ENCODE results near the gene MPZL3.

The MPZL3 gene

DNA sequence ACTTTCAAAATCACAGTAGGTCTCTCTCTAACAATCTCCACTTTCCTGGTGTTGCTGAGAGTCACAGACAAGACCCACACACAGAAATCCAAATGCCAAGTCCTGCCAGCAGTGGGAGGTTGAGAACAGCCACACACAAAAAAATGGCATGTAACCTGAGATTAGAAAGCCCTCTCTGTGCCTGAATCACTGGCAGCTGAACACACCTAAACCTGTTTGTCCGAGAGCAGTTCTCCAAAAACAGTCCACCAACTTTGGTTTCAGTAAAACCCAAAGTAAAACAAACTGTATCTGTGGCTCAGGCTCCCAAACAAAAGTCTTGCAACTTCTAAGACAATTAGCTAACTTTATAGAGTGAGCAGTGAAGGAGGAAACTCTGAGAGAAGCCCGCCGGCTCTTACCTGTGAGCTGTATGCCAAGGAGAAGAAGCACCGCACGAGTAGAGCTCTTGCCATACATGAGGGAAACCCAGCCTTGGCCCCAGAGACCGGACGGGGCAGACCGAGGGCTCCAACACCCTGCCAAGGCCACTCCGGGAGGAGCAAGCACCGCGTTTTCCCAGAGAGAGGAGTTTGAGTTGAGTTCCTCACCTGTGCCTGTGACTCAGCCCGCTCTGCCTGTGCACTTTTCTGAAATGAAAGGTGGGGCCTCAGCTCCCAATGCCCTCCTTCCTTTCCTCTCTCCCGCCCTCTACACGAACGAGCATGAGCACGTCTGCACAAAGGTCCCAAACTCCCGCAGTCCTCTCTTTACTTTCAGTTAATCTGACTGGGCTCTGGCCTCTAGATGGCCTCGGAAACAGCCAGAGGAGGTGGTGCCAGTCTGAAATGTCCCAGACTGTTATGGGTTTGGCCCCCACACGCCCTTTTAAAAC is 11.8 kb upstream of the MPZL3 start, which contains the start of gene MPZL2:
MPZL2 (minus strand) TSS at position 603 of the 874 bp plus-strand sequence; CDS start at position 459, 144 bp downstream.
- Histone ChIP-seq H3K9me3 (ENCODE audit: control insufficient read depth, low read length) (no peaks in the 10 kb centered on the region), H3K9ac (ENCODE audit: low read length) (peak within 1 kb of the TSS; percentile 67), H3K4me1 (ENCODE audit: control insufficient read depth, insufficient read depth, low read length) (peaks cover 36% of the 10 kb centered on the region), H3K27me3 (ENCODE audit: control insufficient read depth, insufficient read depth, low read length) (no peaks in the 10 kb centered on the region), H3K36me3 (ENCODE audit: control insufficient read depth, insufficient read depth, low read length) (no peaks in the 10 kb centered on the region), H3K4me3 (ENCODE audit: low read length) (peak within 1 kb of the TSS; percentile 66)

DNA sequence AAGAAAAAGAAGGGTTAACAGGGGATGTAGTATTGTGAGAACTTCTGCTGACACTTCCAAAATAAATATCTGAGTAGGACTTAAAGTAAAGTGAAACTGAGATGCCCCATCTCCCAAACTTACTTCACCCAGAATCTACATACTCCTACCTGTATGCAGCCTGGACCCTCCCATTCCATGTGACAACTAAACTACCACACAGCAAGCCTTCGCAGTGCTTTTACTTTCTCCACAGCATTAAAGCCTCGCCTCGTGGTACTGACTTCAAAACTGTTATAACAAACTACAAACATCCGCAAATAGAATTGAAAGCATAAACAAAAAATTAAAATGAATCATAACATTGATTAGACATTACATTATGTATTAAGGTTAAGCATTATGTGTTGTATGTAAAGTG is 10.9 kb upstream of the MPZL3 start:
- no peaks in the 10 kb centered on the region for H3K9me3 ChIP-seq (ENCODE audit: control insufficient read depth, low read length)
- H3K4me3 ChIP-seq (ENCODE audit: low read length) = peak overlapping the region; percentile 66
- no peaks in the 10 kb centered on the region for H3K27me3 ChIP-seq (ENCODE audit: control insufficient read depth, insufficient read depth, low read length)
- no peaks in the 10 kb centered on the region for H3K36me3 ChIP-seq (ENCODE audit: control insufficient read depth, insufficient read depth, low read length)
- H3K9ac ChIP-seq (ENCODE audit: low read length) = peak overlapping the region; percentile 67
- H3K4me1 ChIP-seq (ENCODE audit: control insufficient read depth, insufficient read depth, low read length) = peaks cover 36% of the 10 kb centered on the region

DNA sequence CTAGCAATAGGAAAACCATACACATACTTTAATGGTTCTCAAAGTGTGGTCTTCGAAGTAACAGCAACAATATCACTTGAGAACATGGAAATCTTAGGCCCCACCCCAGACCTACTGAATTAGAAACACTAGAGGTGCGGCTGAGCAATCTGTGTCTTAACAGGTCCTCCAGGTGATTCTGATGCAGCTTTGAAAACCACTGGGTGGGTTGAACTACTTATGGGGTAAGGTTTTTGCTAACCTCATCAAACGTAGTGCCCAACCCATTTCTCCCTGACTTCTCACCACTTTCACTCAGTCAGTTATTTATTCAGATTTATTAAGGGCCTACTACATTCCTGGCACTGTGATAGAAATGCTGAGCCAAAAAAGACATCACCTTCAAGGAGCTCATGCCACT is 8.2 kb upstream of the MPZL3 start:
- no peaks in the 10 kb centered on the region for H3K27me3 ChIP-seq (ENCODE audit: control insufficient read depth, insufficient read depth, low read length)
- H3K4me1 ChIP-seq (ENCODE audit: control insufficient read depth, insufficient read depth, low read length) = peaks cover 23% of the 10 kb centered on the region
- no peaks in the 10 kb centered on the region for H3K9me3 ChIP-seq (ENCODE audit: control insufficient read depth, low read length)
- H3K36me3 ChIP-seq (ENCODE audit: control insufficient read depth, insufficient read depth, low read length) = no peaks in the 10 kb centered on the region
- H3K4me3 ChIP-seq (ENCODE audit: low read length) = no peak overlapping the region
- H3K9ac ChIP-seq (ENCODE audit: low read length) = no peak overlapping the region

- Histone ChIP-seq H3K4me3 (ENCODE audit: low read length) (no peak overlapping the region), H3K36me3 (ENCODE audit: control insufficient read depth, insufficient read depth, low read length) (no peaks in the 10 kb centered on the region), H3K9me3 (ENCODE audit: control insufficient read depth, low read length) (no peaks in the 10 kb centered on the region), H3K27me3 (ENCODE audit: control insufficient read depth, insufficient read depth, low read length) (no peaks in the 10 kb centered on the region), H3K4me1 (ENCODE audit: control insufficient read depth, insufficient read depth, low read length) (peaks cover 15% of the 10 kb centered on the region), H3K9ac (ENCODE audit: low read length) (no peak overlapping the region)
Observed at GRCh38 chr11:118259138-118259537, 7.0 kb upstream of the MPZL3 start.

DNA sequence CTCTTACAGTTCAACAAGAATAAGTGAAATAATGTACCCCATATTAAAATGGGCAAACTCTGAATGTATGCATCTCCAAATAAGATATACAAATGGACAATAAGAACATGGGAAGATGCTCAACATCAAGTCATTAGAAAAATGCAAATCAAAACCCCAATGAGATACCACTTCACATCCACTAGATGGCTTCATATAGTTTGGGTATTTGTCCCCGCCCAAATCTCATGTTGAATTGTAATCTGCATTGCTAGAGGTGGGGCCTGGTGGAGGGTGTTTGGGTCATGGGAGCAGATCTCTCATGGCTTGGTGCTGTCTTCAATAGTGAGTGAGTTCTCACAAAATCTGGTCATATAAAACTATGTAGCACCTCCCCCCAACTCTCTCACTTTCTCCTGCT is 6.2 kb upstream of the MPZL3 start:
- H3K4me3 ChIP-seq (ENCODE audit: low read length) = no peak overlapping the region
- H3K36me3 ChIP-seq (ENCODE audit: control insufficient read depth, insufficient read depth, low read length) = no peaks in the 10 kb centered on the region
- H3K4me1 ChIP-seq (ENCODE audit: control insufficient read depth, insufficient read depth, low read length) = peaks cover 15% of the 10 kb centered on the region

DNA sequence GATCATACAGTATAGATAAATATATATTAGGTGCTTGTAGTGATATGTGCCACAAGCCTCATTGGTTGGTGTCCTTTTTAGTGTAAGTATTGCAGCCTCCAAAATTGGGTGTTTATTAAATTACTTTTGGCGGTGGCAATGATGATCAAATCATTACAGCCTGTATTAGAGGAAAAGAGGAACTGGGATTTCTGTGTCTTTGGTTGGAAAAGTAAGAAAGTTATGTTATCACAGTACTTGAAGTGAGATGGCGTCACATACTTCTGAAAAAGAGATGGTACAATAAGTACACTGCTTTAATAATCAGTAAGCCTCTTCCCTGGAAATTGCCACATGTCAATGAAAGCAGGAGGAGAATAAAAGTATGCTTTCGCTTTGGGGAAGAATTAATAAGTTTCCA is 523 bp upstream of the MPZL3 start:
- Histone ChIP-seq H3K27me3 (ENCODE audit: control insufficient read depth, insufficient read depth, low read length) (no peaks in the 10 kb centered on the region), H3K36me3 (ENCODE audit: control insufficient read depth, insufficient read depth, low read length) (no peaks in the 10 kb centered on the region), H3K4me3 (ENCODE audit: low read length) (no peak overlapping the region), H3K9me3 (ENCODE audit: control insufficient read depth, low read length) (no peaks in the 10 kb centered on the region), H3K4me1 (ENCODE audit: control insufficient read depth, insufficient read depth, low read length) (peaks cover 5% of the 10 kb centered on the region), H3K9ac (ENCODE audit: low read length) (no peak overlapping the region)

More for the DNA sequence above, 6.2 kb upstream of the MPZL3 start:
- no peak overlapping the region for H3K9ac ChIP-seq (ENCODE audit: low read length)
- no peaks in the 10 kb centered on the region for H3K9me3 ChIP-seq (ENCODE audit: control insufficient read depth, low read length)
- no peaks in the 10 kb centered on the region for H3K27me3 ChIP-seq (ENCODE audit: control insufficient read depth, insufficient read depth, low read length)

DNA sequence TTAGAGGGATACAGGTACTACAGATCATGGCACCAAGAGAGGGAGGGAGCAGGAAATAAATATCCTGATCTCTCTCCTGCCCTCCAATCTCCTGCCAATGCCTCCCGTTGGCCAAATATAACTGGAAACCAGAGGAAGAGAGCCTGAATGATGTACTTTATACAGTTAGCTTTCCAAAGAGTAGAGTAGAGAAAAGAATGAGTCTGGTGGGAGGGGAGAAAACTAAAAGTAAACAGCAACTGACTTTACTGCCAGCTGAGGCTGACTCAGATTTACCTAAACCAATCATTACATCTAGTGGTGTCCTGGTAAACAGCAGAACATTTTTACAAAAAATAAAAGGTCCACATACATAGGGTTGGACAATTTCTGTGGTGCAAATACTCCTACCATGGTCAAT is 5.1 kb downstream of the MPZL3 start:
- no peaks in the 10 kb centered on the region for H3K36me3 ChIP-seq (ENCODE audit: control insufficient read depth, insufficient read depth, low read length)
- no peaks in the 10 kb centered on the region for H3K27me3 ChIP-seq (ENCODE audit: control insufficient read depth, insufficient read depth, low read length)
- H3K9me3 ChIP-seq (ENCODE audit: control insufficient read depth, low read length) = no peaks in the 10 kb centered on the region
- H3K4me3 ChIP-seq (ENCODE audit: low read length) = no peak overlapping the region
- no peak overlapping the region for H3K9ac ChIP-seq (ENCODE audit: low read length)
- H3K4me1 ChIP-seq (ENCODE audit: control insufficient read depth, insufficient read depth, low read length) = peaks cover 12% of the 10 kb centered on the region

GRCh38 chr11:118245936-118246562 is 6.1 kb downstream of the MPZL3 start:
- peaks cover 22% of the 10 kb centered on the region for H3K4me1 ChIP-seq (ENCODE audit: control insufficient read depth, insufficient read depth, low read length)
- H3K9me3 ChIP-seq (ENCODE audit: control insufficient read depth, low read length) = no peaks in the 10 kb centered on the region
- H3K36me3 ChIP-seq (ENCODE audit: control insufficient read depth, insufficient read depth, low read length) = no peaks in the 10 kb centered on the region
- no peak overlapping the region for H3K9ac ChIP-seq (ENCODE audit: low read length)
- H3K27me3 ChIP-seq (ENCODE audit: control insufficient read depth, insufficient read depth, low read length) = no peaks in the 10 kb centered on the region
- no peak overlapping the region for H3K4me3 ChIP-seq (ENCODE audit: low read length)

DNA sequence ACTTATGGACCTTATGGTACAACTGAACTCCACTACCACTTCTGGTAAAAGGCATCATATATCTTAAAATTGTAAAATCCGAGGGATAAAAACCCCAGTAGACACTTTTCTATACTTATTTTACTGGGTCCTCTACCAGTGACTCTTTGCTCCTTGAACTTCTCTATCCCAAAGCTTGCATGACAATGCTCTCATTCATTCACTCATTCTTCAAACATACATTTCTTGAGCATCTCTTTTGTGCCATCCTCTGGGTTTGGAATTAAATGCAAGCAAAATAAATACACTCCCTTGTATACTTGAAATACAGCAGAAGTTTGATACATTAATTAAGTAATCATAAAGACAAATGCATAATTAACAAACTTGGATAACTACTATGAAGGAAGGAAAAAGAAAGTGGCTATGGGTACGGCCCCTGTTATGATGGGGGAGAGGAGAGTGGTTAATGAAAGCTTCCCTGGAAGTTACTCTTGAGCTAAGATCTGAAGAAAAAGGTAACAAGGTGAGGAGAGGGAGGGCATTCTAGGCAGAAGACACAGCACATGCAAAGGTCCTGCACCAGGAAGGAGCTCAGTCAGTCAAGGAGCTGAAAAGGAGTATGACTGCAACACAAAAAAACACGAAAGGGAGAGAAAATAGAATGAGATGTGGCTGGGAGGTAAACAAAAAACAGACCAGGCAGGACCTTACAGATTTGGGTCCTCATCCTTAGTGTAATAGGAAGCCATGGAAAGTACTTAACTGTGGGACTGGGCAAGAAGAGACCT is 8.0 kb downstream of the MPZL3 start:
- Histone ChIP-seq H3K4me1 (ENCODE audit: control insufficient read depth, insufficient read depth, low read length) (peaks cover 39% of the 10 kb centered on the region), H3K9ac (ENCODE audit: low read length) (no peak overlapping the region), H3K36me3 (ENCODE audit: control insufficient read depth, insufficient read depth, low read length) (no peaks in the 10 kb centered on the region), H3K9me3 (ENCODE audit: control insufficient read depth, low read length) (no peaks in the 10 kb centered on the region), H3K4me3 (ENCODE audit: low read length) (no peak overlapping the region), H3K27me3 (ENCODE audit: control insufficient read depth, insufficient read depth, low read length) (no peaks in the 10 kb centered on the region)

- Histone ChIP-seq H3K27me3 (ENCODE audit: control insufficient read depth, insufficient read depth, low read length) (no peaks in the 10 kb centered on the region), H3K9ac (ENCODE audit: low read length) (no peak overlapping the region), H3K4me3 (ENCODE audit: low read length) (no peak overlapping the region), H3K4me1 (ENCODE audit: control insufficient read depth, insufficient read depth, low read length) (peaks cover 39% of the 10 kb centered on the region), H3K9me3 (ENCODE audit: control insufficient read depth, low read length) (no peaks in the 10 kb centered on the region), H3K36me3 (ENCODE audit: control insufficient read depth, insufficient read depth, low read length) (no peaks in the 10 kb centered on the region)
Observed at GRCh38 chr11:118243161-118243560, 9.0 kb downstream of the MPZL3 start.

- Histone ChIP-seq H3K4me1 (ENCODE audit: control insufficient read depth, insufficient read depth, low read length) (peaks cover 33% of the 10 kb centered on the region), H3K9ac (ENCODE audit: low read length) (no peak overlapping the region), H3K9me3 (ENCODE audit: control insufficient read depth, low read length) (no peaks in the 10 kb centered on the region), H3K4me3 (ENCODE audit: low read length) (no peak overlapping the region), H3K27me3 (ENCODE audit: control insufficient read depth, insufficient read depth, low read length) (no peaks in the 10 kb centered on the region), H3K36me3 (ENCODE audit: control insufficient read depth, insufficient read depth, low read length) (no peaks in the 10 kb centered on the region)
Observed at GRCh38 chr11:118241764-118242098, 10.4 kb downstream of the MPZL3 start.
